Right lobe of liver (tissue), 4 donors: ENCODE measurements around the gene ACSF2.

Source experiments
- POLR2A ChIP-seq: fragments of 450-650 bp; IDR thresholded peaks from one replicate; pipeline ENCODE4 v1.6.1; 2017; ENCODE audit warnings: antibody characterized with exemption, mild to moderate bottlenecking
- TF ChIP-seq, protein P1 (sequence below), 4 donors: fragments of 200-600 bp in 3 of 4; fragments of 450-650 bp in 1 of 4; IDR thresholded peaks; one replicate each; pipeline versions ENCODE4 v1.5.1 to v1.8.0; 2016 to 2022; ENCODE audit warnings: antibody characterized with exemption in 4 of 4, mild to moderate bottlenecking in 2 of 4
- donor health status: DM: no; HTN: no; CAD: no.
- donor health status: DM: no; HTN: no; CAD: no.
- donor health status: DM: no; HTN: yes; CAD: no.

GRCh38 chr17:50458701-50459676 lies 33.0 kb downstream of the ACSF2 start:
- TF ChIP-seq, protein P1, sequence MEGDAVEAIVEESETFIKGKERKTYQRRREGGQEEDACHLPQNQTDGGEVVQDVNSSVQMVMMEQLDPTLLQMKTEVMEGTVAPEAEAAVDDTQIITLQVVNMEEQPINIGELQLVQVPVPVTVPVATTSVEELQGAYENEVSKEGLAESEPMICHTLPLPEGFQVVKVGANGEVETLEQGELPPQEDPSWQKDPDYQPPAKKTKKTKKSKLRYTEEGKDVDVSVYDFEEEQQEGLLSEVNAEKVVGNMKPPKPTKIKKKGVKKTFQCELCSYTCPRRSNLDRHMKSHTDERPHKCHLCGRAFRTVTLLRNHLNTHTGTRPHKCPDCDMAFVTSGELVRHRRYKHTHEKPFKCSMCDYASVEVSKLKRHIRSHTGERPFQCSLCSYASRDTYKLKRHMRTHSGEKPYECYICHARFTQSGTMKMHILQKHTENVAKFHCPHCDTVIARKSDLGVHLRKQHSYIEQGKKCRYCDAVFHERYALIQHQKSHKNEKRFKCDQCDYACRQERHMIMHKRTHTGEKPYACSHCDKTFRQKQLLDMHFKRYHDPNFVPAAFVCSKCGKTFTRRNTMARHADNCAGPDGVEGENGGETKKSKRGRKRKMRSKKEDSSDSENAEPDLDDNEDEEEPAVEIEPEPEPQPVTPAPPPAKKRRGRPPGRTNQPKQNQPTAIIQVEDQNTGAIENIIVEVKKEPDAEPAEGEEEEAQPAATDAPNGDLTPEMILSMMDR (IDR thresholded peaks at IDR 0.05): no peak
- TF ChIP-seq POLR2A: no peak
